Endothelial cell of umbilical vein (primary cell): ENCODE measurements around the gene SRPX2. TPM values are rescaled to one million over a fixed set of nuclear protein-coding genes. Genes with fewer than 3 reads are reported as not detected.
A peak's percentile ranks its signal among the peaks of the same experiment; 100 is the strongest.

Experiments used
- BruUV-seq: library from RNA; stranded (reverse); fragments of 400-500 nt; replicated peaks from 2 replicates; lab custom pipeline; 2021; lab: Mats Ljungman, UMichigan
- CTCF ChIA-PET: fragments of 300-600, 350-600 bp; sonication (Branson Sonifier 250); formaldehyde crosslinking; loops from one replicate; lab custom pipeline; 2021; ENCODE audit warnings: antibody characterized with exemption, inconsistent platforms; lab: Charles Lee
- POLR2A ChIA-PET: fragments of 300-600, 350-600 bp; sonication (Branson Sonifier 250); formaldehyde crosslinking; loops from one replicate; lab custom pipeline; 2021; ENCODE audit warnings: antibody characterized with exemption, inconsistent platforms; lab: Charles Lee
- DNase-seq: peaks from one replicate; pipeline ENCODE4 v3.0.0-alpha.2; 2011; ENCODE audit warnings: low read depth, low spot score
- FAIRE-seq: peaks from 2 replicates; lab custom pipeline; 2011; peaks lifted over from hg19 to GRCh38; lab: Jason Lieb, UNC
- H2AFZ ChIP-seq: 2 replicates; pipeline ENCODE4 v1.6.0; 2012; ENCODE audit warnings: low read depth, low read length, control low read depth, inconsistent platforms
- H3K27ac ChIP-seq: 2 replicates; pipeline ENCODE4 v1.5.1; 2011; ENCODE audit warnings: low read depth, mild to moderate bottlenecking, control low read depth, low read length, moderate library complexity; ENCODE audit not compliant: insufficient read depth
- H3K27me3 ChIP-seq, 2 experiments: 2 replicates each; pipeline versions ENCODE4 v1.6.0 to v1.6.1; 2011; ENCODE audit warnings: low read length in 2 of 2, mixed read lengths in 1 of 2; ENCODE audit not compliant: control insufficient read depth in 2 of 2, insufficient read depth in 2 of 2
- H3K36me3 ChIP-seq, 2 experiments: 2 replicates in 1 of 2; 3 replicates in 1 of 2; pipeline ENCODE4 v1.5.1; 2011; ENCODE audit warnings: low read length in 2 of 2, mild to moderate bottlenecking in 1 of 2, moderate library complexity in 1 of 2; ENCODE audit not compliant: control insufficient read depth in 2 of 2, insufficient read depth in 2 of 2; ENCODE audit errors: extremely low read depth in 1 of 2
- H3K4me1 ChIP-seq: 3 replicates; pipeline ENCODE4 v1.5.1; 2011; ENCODE audit warnings: mild to moderate bottlenecking, low read length; ENCODE audit not compliant: control insufficient read depth, insufficient read depth; ENCODE audit errors: extremely low read depth
- H3K4me2 ChIP-seq: 2 replicates; pipeline ENCODE4 v1.6.1; 2011; ENCODE audit warnings: low read length, control low read depth, mixed read lengths; ENCODE audit not compliant: insufficient read depth
- H3K4me3 ChIP-seq, 3 experiments: fragments of 200-600 bp in 1 of 3; sonication (generic), shearing (Covaris generic) in 1 of 3; replicated peaks in 1 of 3; 2 replicates each; pipeline ENCODE4 v1.5.1; 2011 to 2016; ENCODE audit warnings: control low read depth in 3 of 3, low read length in 3 of 3, mild to moderate bottlenecking in 2 of 3, inconsistent platforms in 1 of 3, low read depth in 1 of 3, moderate library complexity in 1 of 3; ENCODE audit not compliant: insufficient read depth in 1 of 3
- H3K79me2 ChIP-seq: 2 replicates; pipeline ENCODE4 v1.6.0; 2012; ENCODE audit warnings: low read length, inconsistent platforms; ENCODE audit not compliant: control insufficient read depth, insufficient read depth
- H3K9ac ChIP-seq: replicated peaks from 2 replicates; pipeline ENCODE3; 2011; ENCODE audit warnings: low read length, control low read depth; ENCODE audit not compliant: insufficient read depth; ENCODE audit errors: extremely low read depth
- H3K9me1 ChIP-seq: replicated peaks from 3 replicates; pipeline ENCODE4 v1.6.0; 2011; ENCODE audit warnings: mild to moderate bottlenecking, low read length; ENCODE audit not compliant: control insufficient read depth, insufficient read depth; ENCODE audit errors: extremely low read depth
- H3K9me3 ChIP-seq: replicated peaks from 2 replicates; pipeline ENCODE4 v1.5.1; 2012; ENCODE audit warnings: low read length, inconsistent platforms; ENCODE audit not compliant: control insufficient read depth, insufficient read depth
- H4K20me1 ChIP-seq: replicated peaks from 2 replicates; pipeline ENCODE3; 2011; ENCODE audit warnings: mild to moderate bottlenecking, low read length; ENCODE audit not compliant: control insufficient read depth, insufficient read depth; ENCODE audit errors: extremely low read depth
- FOS ChIP-seq: IDR thresholded peaks from 2 replicates; pipeline ENCODE4 v1.6.1; 2011; ENCODE audit warnings: mild to moderate bottlenecking, low read length, moderate library complexity, borderline replicate concordance; ENCODE audit not compliant: insufficient read depth
- MYC ChIP-seq: IDR thresholded peaks from one replicate; pipeline ENCODE4 v1.6.1; 2011; ENCODE audit warnings: mild to moderate bottlenecking, low read depth, low read length
- POLR2AphosphoS5 ChIP-seq: IDR thresholded peaks from 2 replicates; pipeline ENCODE4 v1.6.1; 2012; ENCODE audit warnings: low read depth, mild to moderate bottlenecking, control low read depth, low read length, moderate library complexity; ENCODE audit not compliant: insufficient read depth
- dilution Hi-C: fragments of 300-500 bp; cut with MboI; formaldehyde crosslinking; loops from one replicate; pipeline ENCODE4 v1.15.0; 2019; ENCODE audit warnings: low sequenced_read_pairs; ENCODE audit not compliant: extremely low pct_ligation_motif_present
- intact Hi-C: fragments of 100-400 bp; cut with micrococcal nuclease; formaldehyde crosslinking; loops from one replicate; pipeline ENCODE4 v1.10.0; 2022
- polyA plus RNA-seq, 4 experiments: library from polyadenylated mRNA; depleted of rRNA in 3 of 4; stranded (reverse) in 3 of 4; unstranded in 1 of 4; fragments of >200 nt; gene quantifications; 2 replicates each; pipeline versions ENCODE4 v1.2.1 to v1.2.3, GENCODE V29; 2011 to 2012; ENCODE audit warnings: missing spikeins in 1 of 4
- total RNA-seq: library from RNA; stranded (reverse); gene quantifications from 2 replicates; pipeline ENCODE4 v1.2.3, GENCODE V29; 2021
- TF ChIP-seq, protein P1 (sequence below), 2 donors: IDR thresholded peaks; 1 replicate in 1 of 2; 2 replicates in 1 of 2; pipeline ENCODE4 v1.5.1; 2011; ENCODE audit warnings: low read length in 2 of 2, mild to moderate bottlenecking in 2 of 2, moderate library complexity in 2 of 2, control low read depth in 1 of 2, inconsistent platforms in 1 of 2, low read depth in 1 of 2; ENCODE audit not compliant: insufficient read depth in 1 of 2; ENCODE audit errors: extremely low read depth in 1 of 2

The SRPX2 gene
- total and polyA plus RNA-seq, 2 donors (not counting 3 experiments of a cell fraction or from before 2014, with no cell fraction given), result 124 to 265 TPM

DNA sequence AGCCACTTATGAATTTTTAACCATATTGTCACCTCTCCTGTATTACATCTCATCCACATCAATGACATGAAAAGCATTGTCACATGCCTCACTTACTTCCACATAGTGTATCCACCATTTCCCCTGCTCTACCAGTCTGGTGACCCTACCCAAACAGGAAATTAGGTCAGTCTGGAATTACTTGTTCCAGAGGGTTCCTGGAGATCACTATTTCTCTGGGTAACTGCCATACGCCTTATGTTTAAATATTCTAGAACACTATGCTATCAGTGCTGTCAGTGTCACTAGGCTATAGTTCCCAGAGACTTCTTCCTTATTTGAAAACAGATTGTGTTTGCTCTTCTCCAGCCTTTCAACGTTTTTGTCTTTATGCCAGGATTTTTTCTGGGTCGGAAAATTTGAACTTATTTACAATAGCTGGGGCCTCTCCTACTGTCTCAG lies 15.0 kb downstream of the SRPX2 start:
- ChIA-PET CTCF (interaction anchor here (0.7 to 2.2 kb wide), 5 partner anchors 10 to 110 kb away, joined by 3 to 10 read pairs (median 4); partner anchors contain the start of gene TSPAN6), POLR2A (interaction anchor here (0.6 kb wide), 1 partner anchor 44 kb away, joined by 3 read pairs; no protein-coding TSS in a partner anchor)
- BruUV-seq, result no TSS peak
- Histone ChIP-seq H3K27ac (peak overlapping the region; percentile 81), H3K4me2 (peak overlapping the region; percentile 55), H3K4me1 (peaks cover 36% of the 10 kb centered on the region), H2AFZ (no peak overlapping the region), H3K36me3 (peaks cover 5 to 6% of the 10 kb centered on the region in 2 experiments), H3K9me1 (no peaks in the 10 kb centered on the region), H3K79me2 (peaks cover 65% of the 10 kb centered on the region), H4K20me1 (no peaks in the 10 kb centered on the region), H3K4me3 (no peak overlapping the region), H3K9ac (peak overlapping the region; percentile 47), H3K27me3 (no peaks in the 10 kb centered on the region), H3K9me3 (no peaks in the 10 kb centered on the region)
- FAIRE-seq, result peak; percentile 80
- intact Hi-C loops, result loop anchor here (1.0 kb wide), 1 partner anchor 9 kb away; no protein-coding TSS in a partner anchor
- DNase-seq, result peak; percentile 75
- dilution Hi-C loops, result no loop called here
- TF ChIP-seq FOS (no peak), POLR2AphosphoS5 (peak; percentile 20), MYC (no peak)
- TF ChIP-seq, protein P1, sequence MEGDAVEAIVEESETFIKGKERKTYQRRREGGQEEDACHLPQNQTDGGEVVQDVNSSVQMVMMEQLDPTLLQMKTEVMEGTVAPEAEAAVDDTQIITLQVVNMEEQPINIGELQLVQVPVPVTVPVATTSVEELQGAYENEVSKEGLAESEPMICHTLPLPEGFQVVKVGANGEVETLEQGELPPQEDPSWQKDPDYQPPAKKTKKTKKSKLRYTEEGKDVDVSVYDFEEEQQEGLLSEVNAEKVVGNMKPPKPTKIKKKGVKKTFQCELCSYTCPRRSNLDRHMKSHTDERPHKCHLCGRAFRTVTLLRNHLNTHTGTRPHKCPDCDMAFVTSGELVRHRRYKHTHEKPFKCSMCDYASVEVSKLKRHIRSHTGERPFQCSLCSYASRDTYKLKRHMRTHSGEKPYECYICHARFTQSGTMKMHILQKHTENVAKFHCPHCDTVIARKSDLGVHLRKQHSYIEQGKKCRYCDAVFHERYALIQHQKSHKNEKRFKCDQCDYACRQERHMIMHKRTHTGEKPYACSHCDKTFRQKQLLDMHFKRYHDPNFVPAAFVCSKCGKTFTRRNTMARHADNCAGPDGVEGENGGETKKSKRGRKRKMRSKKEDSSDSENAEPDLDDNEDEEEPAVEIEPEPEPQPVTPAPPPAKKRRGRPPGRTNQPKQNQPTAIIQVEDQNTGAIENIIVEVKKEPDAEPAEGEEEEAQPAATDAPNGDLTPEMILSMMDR (IDR thresholded peaks at IDR 0.05; ENCODE audit: extremely low read depth in 1 of 2, insufficient read depth in 1 of 2, low read depth in 1 of 2, low read length in 2 of 2), result no peak
